Measurements from ENCODE around the gene NDUFB6.
"Not testable (repeated sequence)": the region's sequence is repeated elsewhere in the genome, so short reads cannot be mapped to it uniquely, and the experiment has no call there.

The NDUFB6 gene

GRCh38 chr9:32570262-32570661 lies 2.7 kb downstream of the NDUFB6 start:
- no peak for DNase-seq

GRCh38 chr9:32566770-32567169 lies 6.2 kb downstream of the NDUFB6 start:
- no peak for DNase-seq

- no peak for DNase-seq
Measured at GRCh38 chr9:32565967-32566366, 7.0 kb downstream of the NDUFB6 start.

GRCh38 chr9:32558408-32558934 lies 14.5 kb downstream of the NDUFB6 start:
- DNase-seq, result no peak

- no peak for DNase-seq
Measured at GRCh38 chr9:32554591-32554990, 18.4 kb downstream of the NDUFB6 start.

- DNase-seq, result no peak
Measured at GRCh38 chr9:32554107-32554506, 18.9 kb downstream of the NDUFB6 start.

GRCh38 chr9:32552172-32552872 lies 20.6 kb downstream of the NDUFB6 start, which contains the start of the genes SMIM27 and TOPORS:
TSS of gene SMIM27 (plus strand) at chr9:32552327. CDS start at chr9:32552435, 108 bp downstream.
TSS of gene TOPORS (minus strand) at chr9:32552586. CDS start at chr9:32552436, 150 bp downstream.
- peak; percentile 68 for DNase-seq

- peak; percentile 22 for DNase-seq
Measured at GRCh38 chr9:32551276-32552051, 21.5 kb downstream of the NDUFB6 start.

GRCh38 chr9:32550562-32551275 lies 22.2 kb downstream of the NDUFB6 start:
- peak; percentile 71 for DNase-seq

- DNase-seq, result no peak
Measured at GRCh38 chr9:32550150-32550561, 22.8 kb downstream of the NDUFB6 start.

GRCh38 chr9:32548213-32548612 lies 24.7 kb downstream of the NDUFB6 start:
- not testable (repeated sequence) for DNase-seq

- no peak for DNase-seq
Measured at GRCh38 chr9:32545884-32546283, 27.1 kb downstream of the NDUFB6 start.

GRCh38 chr9:32543047-32543446 lies 29.9 kb downstream of the NDUFB6 start:
- no peak for DNase-seq

- no peak for DNase-seq
Measured at GRCh38 chr9:32533816-32534215, 39.1 kb downstream of the NDUFB6 start.

- DNase-seq, result no peak
Measured at GRCh38 chr9:32533336-32533735, 39.6 kb downstream of the NDUFB6 start.

- DNase-seq, result no peak
Measured at GRCh38 chr9:32526707-32527048, 46.3 kb downstream of the NDUFB6 start.

GRCh38 chr9:32526041-32526706 lies 46.8 kb downstream of the NDUFB6 start, which contains the start of gene RIGI:
TSS of gene RIGI (minus strand) at chr9:32526196. CDS start at chr9:32526166, 30 bp downstream.
- DNase-seq, result peak; percentile 70

- DNase-seq, result no peak
Measured at GRCh38 chr9:32525709-32526030, 47.3 kb downstream of the NDUFB6 start.

- no peak for DNase-seq
Measured at GRCh38 chr9:32524892-32525708, 47.9 kb downstream of the NDUFB6 start.

- DNase-seq, result not testable (repeated sequence)
Measured at GRCh38 chr9:32524558-32524891, 48.4 kb downstream of the NDUFB6 start.

- no peak for DNase-seq
Measured at GRCh38 chr9:32523910-32524309, 49.0 kb downstream of the NDUFB6 start.

GRCh38 chr9:32518276-32518675 lies 54.7 kb downstream of the NDUFB6 start:
- no peak for DNase-seq

All from NCI-H524 treated with DMSO at 0.1 percent for 48 hours (cell line).